Stimulated activated CD4-positive, alpha-beta T cell treated with anti-CD3 and anti-CD28 coated beads, TNF-alpha, amount 100 ng/mL, for 48 hours (primary cell): ENCODE results near the gene ARHGAP27.

ENCODE experiments used
- DNase-seq, 3 donors: peaks; one replicate each; pipeline ENCODE4 v3.0.0-alpha.2; 2020; ENCODE audit warnings: low read depth in 3 of 3

ARHGAP27 gene

GRCh38 chr17:45408611-45409421 lies 23.9 kb downstream of the ARHGAP27 start:
- DNase-seq = no peak

- no peak for DNase-seq
Observed at GRCh38 chr17:45406107-45406506, 26.6 kb downstream of the ARHGAP27 start.

- DNase-seq = no peak
Observed at GRCh38 chr17:45405250-45406086, 27.2 kb downstream of the ARHGAP27 start.

DNA sequence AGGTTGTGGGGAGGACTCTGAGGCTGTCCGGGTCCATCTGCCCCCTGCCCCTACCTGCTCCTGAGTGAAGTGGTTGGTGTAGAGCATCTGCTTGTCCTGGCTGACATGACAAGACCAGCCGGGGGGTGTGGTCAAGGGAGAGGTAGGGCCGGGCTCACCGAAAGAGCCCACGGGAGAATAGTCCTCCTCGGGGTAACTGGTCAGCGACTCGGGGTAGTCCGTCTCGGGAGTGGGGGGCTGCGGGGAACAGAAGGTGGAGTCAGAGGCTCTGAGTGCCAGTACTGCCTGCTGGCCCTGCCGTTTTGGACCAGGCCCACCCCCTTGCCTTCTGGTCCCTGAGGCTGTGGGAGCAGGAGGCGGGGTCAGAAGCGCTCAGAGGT lies 27.8 kb downstream of the ARHGAP27 start:
- DNase-seq = no peak

DNA sequence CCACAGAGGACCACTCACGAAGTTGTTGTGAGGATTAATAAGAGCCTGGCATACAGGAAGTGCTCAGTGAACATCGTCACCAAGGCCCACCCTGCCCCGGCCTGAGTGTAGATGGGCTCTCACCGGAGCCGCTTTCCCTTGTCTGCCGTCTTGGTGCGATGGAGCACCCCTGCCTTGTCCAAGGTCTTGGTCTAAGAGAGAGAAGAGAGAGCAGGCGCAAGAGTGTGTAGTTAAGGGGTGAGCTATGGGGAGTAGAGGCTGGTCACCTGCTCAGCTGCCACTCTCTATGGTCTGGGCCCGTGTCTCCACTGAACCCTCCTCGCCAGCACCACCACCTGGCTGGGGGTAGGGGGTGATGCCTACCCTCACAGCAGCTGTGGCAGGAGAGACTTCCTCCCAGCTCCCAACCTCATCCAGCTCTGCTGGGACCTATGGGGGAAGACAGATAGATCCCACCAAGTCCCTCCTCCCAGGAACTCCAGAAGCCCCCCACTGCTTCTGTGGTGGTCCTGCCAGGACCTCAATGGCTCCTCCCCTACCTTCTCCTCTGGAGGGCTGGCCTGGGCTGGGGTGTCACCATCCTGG lies 28.7 kb downstream of the ARHGAP27 start:
- no peak for DNase-seq

DNA sequence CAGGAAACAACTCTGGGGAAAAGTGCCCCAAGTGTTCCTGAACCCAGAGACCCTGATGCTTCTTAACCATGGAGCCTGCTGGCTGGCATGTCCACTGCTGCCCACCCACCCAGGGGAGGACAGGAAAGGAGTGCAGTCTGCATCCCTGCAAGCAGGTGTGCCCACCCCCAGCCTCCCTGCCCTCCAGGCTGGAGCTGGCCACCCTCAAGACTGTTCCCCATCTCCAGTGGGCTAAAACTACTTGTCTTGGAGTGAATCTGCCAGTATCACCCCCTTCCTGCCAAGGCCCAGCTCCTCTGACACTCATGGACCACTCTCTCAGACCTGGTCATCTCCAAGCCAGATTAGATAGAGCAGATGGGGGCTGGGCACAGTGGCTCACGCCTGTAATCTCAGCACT lies 29.8 kb downstream of the ARHGAP27 start:
- no peak for DNase-seq

DNA sequence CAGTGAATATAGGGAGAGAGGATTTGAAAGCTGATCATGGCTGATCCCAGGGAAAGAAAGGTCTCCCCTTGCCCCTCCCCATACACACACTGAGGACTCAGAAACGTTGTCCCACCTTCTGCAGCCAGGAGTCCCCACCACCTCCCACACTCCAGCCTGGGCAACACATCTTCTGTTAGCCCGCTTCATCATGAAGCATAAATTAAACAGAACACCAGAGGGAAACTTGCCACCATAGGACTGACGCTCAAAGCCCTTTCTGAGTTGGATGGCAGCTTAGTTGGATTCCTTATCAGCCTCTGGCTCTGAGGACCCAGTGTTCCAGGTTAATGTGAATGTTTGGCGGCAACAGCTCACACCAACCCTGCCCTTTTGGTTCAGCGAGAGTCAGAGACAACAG lies 33.9 kb downstream of the ARHGAP27 start:
- DNase-seq = no peak

DNA sequence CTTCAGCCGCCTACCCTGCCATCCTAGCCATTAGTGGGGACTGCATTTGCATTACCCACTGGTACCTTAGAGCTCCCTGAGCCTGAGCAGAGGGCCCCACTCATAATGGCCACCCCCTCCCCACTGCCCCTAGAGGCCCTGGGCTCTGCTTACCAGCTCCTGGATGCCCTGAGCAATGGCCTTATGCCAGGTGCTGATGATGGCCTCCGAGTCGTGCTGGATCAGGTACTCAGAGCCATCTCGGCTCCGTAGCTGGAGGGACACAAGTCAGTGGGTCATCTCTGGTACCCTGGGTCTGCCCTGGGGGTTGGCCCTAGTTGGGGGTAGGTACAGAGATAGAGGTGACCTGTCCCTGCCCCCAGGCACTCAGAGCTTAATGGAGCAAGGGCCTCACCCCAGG lies 34.9 kb downstream of the ARHGAP27 start:
- DNase-seq = no peak

DNA sequence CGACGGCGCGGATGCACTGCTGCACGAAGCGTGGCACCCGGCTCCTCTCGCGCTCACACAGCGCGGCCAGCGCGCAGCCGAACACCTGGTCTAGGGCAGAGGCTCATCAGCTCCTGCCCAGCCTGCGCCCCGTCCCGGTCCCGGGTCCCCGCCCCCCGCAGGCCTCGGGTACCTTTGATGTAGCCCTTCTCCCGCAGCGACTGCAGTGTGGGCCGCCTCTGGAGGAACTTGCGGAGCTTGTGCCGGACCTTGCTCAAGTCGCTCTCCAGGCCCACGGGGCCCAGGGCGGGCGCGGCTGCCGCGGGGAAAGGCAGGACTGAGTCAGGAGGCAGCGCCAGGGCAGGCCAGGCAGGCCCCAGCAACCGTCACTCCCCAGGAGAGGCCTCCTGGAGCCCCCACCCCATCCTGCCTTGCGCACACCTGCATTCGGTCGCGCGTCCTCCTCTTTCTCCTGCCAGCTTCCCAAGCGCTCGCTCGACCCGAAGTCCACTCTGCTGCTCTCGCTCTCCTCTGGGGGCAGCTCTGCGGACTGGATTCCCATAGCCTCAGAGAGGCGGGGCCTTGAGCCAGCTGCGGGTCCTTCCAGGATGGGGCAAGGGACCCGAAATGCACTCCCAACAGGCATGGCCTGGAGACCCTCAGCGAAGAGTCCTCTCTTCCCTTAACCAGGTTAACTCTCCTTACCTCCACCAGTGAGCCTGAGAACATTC lies 36.0 kb downstream of the ARHGAP27 start:
- DNase-seq = no peak

- no peak for DNase-seq
Observed at GRCh38 chr17:45395569-45396415, 36.9 kb downstream of the ARHGAP27 start.

DNA sequence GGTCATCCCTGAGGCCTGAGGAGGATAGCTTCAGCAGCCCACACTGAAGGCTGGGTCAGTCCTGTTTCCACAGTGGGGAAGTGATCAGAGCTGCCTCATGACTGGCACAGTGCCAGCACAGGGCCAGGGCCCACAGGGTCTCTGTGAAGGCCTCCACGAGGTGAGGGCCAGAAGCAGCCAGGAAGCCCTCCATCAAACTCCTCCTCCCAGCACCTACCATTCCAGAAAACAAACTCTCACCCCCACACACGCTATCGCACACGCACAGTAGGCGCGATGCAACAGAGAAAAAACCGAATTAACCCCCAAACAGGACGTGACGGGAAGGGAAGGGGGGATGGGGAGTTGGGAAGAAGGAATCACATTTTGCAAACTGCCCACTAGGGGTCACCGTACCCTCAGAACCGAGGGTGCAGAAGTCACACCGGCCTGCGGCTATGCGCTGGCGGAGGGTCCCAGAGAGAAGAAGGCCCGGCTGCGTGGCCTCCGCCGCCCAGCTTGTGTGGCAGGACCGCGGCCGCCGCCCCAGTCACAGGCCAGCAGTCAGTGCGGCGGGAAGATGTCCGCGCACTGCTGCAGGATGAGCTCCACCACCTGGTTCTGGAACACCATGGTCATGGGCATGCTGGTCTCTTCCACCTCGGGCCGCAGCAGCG lies 37.6 kb downstream of the ARHGAP27 start:
- no peak for DNase-seq

GRCh38 chr17:45394564-45394912 lies 38.1 kb downstream of the ARHGAP27 start:
- DNase-seq = no peak

GRCh38 chr17:45394091-45394490 lies 38.6 kb downstream of the ARHGAP27 start:
- no peak for DNase-seq

- no peak for DNase-seq
Observed at GRCh38 chr17:45393411-45393810, 39.3 kb downstream of the ARHGAP27 start.

DNA sequence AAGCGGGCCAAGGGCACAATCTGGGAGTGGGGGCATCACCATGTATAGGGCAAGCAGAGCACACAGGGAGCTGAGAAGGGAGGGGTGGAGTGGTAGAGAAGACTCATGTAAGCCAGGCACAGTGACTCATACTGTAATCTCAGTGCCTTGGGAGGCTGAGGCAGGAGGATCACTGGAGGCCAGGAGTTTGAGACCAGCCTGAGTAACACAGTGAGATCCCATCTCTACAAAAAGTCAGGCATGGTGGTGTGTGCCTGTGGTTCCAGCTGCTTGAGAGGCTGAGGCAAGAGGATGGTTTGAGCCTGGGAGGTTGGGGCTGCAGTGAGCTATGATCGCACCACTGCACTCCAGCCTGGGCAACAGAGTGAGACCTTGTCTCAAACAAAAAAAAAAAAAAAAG lies 40.8 kb downstream of the ARHGAP27 start:
- no peak for DNase-seq

DNA sequence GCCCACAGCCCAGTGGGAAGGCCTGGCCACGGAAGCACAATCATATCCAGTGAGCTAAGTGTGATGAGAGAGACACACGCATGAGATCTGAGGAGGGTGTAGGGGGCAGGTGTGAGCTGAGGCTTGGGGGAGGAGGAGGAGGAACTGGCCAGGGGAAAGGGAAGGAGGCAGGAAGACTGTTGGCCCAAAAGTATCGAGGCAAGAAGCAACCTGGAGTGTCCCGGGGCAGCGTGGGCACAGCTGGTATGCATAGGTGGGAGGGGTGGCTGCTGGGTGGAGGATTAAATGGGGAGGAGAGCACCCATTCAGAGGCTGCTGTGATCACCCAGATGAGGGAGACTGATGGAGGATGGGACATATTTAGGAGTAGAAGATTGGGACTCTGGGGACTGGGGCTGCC lies 41.4 kb downstream of the ARHGAP27 start:
- no peak for DNase-seq

DNA sequence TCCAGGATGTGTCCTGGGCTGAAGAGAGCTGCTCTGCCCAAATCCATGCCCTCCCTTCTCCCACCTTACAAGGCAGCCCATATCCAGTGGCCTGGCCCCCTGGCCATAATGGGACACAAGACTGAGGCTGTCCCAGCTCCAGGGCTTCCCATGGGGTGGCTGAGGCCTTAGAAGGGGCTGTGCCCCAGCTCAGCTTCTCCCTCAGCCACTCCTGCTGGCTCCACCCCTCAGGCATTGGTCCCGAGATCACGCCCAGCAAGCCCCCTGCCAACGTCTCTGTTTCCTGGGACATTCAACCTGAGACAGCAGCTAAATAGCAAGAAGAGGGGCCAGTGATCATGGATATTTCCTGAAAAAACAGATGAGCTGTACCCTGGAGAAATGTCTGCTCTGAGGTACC lies 43.3 kb downstream of the ARHGAP27 start:
- DNase-seq = no peak

DNA sequence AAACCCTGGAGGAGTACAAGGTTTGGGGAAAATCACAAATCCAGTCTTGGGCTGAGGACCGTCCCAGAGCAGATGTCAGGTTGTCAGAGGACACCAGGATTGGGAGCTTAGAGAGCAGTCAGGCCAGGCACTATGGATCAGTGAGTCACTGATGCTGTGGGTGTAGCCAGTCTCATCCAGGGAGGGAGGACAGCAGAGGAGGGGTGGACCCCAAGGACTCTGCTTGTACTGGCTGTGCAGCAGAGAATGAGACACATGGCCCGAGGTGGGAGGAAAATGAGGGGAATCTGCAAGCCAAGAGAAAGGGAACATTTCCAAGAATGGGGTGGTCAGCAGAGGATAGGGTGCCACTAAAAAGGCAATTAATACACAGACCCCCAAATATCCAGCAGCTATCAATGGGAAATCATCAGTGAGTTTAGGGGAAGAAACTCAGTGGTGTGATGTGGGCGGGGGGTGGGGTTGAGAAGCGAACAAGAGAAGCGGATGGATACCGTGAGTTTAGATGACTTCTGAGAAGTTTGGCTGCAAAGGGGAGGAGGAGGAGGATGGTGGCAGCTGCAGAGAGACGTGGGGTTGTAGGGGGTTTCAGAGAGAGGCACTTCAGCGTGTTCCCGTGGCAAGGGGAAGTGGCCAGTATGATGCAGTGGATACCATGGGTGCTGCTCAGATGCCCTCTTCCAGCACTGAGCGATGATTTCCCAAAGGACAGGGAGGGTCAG lies 43.9 kb downstream of the ARHGAP27 start:
- DNase-seq = no peak

DNA sequence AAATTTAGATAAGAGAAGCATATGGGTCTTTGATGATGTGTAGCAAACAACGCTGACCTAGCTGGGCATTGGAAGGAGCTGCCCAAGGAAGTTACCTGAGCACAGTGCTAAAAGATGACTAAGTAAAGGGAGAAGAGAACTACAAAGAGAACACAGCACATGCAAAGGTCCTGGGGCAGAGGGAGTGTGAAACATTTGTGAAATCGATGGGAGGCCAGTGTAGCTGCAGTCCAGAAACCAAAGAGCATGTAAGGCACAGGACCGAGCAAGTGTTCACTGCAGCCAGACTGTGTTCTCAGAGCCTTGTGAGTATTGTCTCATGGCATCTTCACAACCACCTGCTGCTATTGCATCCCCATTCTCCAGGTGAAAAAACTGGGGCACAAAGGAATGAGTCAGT lies 44.9 kb downstream of the ARHGAP27 start:
- DNase-seq = no peak

GRCh38 chr17:45386178-45386577 lies 46.5 kb downstream of the ARHGAP27 start:
- no peak for DNase-seq
